ENCODE measurements around the gene ETV1. TPM values are rescaled to one million over a fixed set of nuclear protein-coding genes. Genes with fewer than 3 reads are reported as not detected.

The ETV1 gene
- total RNA-seq, 1 experiment from 2014 or later = 23.3 TPM

DNA sequence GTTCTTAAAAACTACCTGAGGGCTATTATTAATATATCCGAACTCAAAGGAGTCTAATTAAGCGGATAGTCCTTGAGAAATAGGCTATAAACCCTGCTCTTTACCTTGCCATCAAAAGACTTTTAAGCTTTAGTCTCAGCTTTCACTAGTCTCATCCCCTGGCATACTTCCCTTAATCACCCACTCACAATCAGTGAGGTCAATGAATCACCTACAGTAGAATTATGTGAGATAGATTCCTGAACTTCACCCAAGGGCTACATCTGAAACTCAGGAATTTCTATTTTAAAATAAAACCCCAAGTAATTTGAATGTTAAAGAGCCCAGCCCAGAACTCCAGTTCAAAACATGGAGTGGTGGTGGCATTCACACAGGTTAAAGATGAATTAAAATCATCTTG lies 108.7 kb downstream of the ETV1 start (continued):
- TF ChIP-seq, protein P1, sequence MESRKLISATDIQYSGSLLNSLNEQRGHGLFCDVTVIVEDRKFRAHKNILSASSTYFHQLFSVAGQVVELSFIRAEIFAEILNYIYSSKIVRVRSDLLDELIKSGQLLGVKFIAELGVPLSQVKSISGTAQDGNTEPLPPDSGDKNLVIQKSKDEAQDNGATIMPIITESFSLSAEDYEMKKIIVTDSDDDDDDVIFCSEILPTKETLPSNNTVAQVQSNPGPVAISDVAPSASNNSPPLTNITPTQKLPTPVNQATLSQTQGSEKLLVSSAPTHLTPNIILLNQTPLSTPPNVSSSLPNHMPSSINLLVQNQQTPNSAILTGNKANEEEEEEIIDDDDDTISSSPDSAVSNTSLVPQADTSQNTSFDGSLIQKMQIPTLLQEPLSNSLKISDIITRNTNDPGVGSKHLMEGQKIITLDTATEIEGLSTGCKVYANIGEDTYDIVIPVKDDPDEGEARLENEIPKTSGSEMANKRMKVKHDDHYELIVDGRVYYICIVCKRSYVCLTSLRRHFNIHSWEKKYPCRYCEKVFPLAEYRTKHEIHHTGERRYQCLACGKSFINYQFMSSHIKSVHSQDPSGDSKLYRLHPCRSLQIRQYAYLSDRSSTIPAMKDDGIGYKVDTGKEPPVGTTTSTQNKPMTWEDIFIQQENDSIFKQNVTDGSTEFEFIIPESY (IDR thresholded peaks at IDR 0.05; ENCODE audit: extremely low read depth, insufficient replicate concordance, low read length) = no peak
- TF ChIP-seq POLR2A (IDR thresholded peaks at IDR 0.05; ENCODE audit: borderline replicate concordance, extremely low read depth, insufficient read depth, insufficient read length) = no peak
- TF ChIP-seq SP1 (IDR thresholded peaks at IDR 0.05; ENCODE audit: low read depth) = peak; percentile 35
- TF ChIP-seq RAD21 (IDR thresholded peaks at IDR 0.05; ENCODE audit: low read depth) = no peak
- TF ChIP-seq, protein P2, sequence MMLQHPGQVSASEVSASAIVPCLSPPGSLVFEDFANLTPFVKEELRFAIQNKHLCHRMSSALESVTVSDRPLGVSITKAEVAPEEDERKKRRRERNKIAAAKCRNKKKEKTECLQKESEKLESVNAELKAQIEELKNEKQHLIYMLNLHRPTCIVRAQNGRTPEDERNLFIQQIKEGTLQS (IDR thresholded peaks at IDR 0.05) = no peak
- TF ChIP-seq, protein P3, sequence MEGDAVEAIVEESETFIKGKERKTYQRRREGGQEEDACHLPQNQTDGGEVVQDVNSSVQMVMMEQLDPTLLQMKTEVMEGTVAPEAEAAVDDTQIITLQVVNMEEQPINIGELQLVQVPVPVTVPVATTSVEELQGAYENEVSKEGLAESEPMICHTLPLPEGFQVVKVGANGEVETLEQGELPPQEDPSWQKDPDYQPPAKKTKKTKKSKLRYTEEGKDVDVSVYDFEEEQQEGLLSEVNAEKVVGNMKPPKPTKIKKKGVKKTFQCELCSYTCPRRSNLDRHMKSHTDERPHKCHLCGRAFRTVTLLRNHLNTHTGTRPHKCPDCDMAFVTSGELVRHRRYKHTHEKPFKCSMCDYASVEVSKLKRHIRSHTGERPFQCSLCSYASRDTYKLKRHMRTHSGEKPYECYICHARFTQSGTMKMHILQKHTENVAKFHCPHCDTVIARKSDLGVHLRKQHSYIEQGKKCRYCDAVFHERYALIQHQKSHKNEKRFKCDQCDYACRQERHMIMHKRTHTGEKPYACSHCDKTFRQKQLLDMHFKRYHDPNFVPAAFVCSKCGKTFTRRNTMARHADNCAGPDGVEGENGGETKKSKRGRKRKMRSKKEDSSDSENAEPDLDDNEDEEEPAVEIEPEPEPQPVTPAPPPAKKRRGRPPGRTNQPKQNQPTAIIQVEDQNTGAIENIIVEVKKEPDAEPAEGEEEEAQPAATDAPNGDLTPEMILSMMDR (IDR thresholded peaks at IDR 0.05 in 2 of 3, conservative IDR thresholded peaks at IDR 0.05 in 1 of 3; ENCODE audit: borderline replicate concordance in 1 of 3, insufficient read depth in 1 of 3, low read depth in 2 of 3, low read length in 2 of 3) = no peak
- TF ChIP-seq, protein P4, sequence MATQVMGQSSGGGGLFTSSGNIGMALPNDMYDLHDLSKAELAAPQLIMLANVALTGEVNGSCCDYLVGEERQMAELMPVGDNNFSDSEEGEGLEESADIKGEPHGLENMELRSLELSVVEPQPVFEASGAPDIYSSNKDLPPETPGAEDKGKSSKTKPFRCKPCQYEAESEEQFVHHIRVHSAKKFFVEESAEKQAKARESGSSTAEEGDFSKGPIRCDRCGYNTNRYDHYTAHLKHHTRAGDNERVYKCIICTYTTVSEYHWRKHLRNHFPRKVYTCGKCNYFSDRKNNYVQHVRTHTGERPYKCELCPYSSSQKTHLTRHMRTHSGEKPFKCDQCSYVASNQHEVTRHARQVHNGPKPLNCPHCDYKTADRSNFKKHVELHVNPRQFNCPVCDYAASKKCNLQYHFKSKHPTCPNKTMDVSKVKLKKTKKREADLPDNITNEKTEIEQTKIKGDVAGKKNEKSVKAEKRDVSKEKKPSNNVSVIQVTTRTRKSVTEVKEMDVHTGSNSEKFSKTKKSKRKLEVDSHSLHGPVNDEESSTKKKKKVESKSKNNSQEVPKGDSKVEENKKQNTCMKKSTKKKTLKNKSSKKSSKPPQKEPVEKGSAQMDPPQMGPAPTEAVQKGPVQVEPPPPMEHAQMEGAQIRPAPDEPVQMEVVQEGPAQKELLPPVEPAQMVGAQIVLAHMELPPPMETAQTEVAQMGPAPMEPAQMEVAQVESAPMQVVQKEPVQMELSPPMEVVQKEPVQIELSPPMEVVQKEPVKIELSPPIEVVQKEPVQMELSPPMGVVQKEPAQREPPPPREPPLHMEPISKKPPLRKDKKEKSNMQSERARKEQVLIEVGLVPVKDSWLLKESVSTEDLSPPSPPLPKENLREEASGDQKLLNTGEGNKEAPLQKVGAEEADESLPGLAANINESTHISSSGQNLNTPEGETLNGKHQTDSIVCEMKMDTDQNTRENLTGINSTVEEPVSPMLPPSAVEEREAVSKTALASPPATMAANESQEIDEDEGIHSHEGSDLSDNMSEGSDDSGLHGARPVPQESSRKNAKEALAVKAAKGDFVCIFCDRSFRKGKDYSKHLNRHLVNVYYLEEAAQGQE (IDR thresholded peaks at IDR 0.05; ENCODE audit: low read depth) = no peak
